ENCODE data around the gene HOXD3. TPM values are rescaled to one million over a fixed set of nuclear protein-coding genes. Genes with fewer than 3 reads are reported as not detected.

Gene HOXD3
- total and polyA plus RNA-seq, 12 donors, result 0.10 to 1.1 (median 0.27) TPM; not detected in 5

DNA sequence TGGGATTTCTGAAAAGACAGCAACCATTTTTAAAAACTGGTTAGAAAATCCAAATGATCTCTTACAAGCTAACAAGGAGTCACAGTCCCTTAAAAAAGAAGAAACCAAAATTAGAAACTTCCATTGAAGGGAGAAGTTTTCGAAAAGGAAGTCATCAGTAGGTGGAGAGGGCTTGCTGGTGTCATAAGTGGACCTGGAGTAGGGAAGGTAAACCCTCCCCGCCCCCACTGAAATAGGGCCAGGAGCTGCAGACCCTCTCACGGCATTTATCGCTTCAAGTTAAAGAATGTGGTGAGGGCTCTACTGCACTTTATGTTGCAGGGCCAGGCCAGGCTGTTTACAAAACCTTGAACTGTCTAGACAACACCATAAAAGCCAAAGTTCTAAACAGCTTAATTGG lies 47.2 kb upstream of the HOXD3 start:
- intact Hi-C loops (cut with DNase I), result no loop called here
- Histone ChIP-seq H3K4me3 (no peak overlapping the region), H3K36me3 (no peaks in the 10 kb centered on the region), H3K9me3 (no peaks in the 10 kb centered on the region), H3K27ac (no peak overlapping the region), H3K27me3 (peaks cover 76 to 99% (median 98%) of the 10 kb centered on the region in 7 donors), H3K4me1 (peaks cover 0 to 24% (median 11%) of the 10 kb centered on the region in 9 donors)
- TF ChIP-seq CTCF (IDR thresholded peaks at IDR 0.05), result no peak
- no peak for ATAC-seq
- no peak for DNase-seq
- 11 to 14% methylated on average over 4 of the region's 4 CpGs for WGBS, 2 donors

DNA sequence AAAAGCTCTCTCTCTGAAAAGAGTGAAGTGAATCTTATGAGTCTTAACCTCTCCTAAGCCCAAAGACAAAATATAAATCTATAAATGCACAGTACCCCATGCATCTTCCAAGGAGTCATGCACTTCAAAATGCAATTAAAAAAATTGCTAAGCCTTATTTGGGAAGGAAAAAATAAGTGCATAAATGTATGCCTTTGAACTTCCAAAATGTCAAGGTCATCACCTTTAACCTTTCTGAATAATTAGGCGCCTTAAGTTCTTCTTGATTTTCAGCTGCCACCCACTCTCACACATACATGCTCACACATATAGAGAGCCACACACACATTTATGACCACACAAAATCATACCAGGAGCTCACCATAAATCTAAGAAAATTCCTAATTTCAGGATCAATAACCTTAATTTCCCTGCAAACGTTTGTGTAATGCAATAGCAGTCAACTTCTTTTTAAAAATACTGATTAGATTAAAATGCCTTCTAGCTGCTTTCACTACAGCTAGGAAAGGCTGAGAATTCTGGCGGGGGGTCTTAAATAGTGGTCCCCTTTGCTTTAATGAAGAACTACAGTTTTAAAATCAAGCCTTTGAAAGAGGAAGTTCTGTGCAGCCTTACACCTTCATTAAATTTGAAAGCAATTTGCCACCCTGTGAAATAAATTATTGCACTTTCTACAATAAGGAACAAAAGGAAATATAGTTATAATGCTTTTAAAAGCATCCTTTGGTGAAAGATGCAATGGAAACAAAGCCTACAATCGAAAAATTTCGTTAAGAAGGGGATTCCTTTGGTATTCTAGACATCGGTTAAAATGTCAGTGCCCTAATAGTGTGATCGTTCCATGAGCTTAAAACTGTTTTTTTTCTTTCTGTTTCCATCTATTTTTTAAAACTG lies 46.4 kb upstream of the HOXD3 start:
- H3K36me3 ChIP-seq, result no peaks in the 10 kb centered on the region
- peaks cover 74 to 99% (median 98%) of the 10 kb centered on the region in 7 donors for H3K27me3 ChIP-seq
- DNase-seq (no peak), ATAC-seq (no peak)
- no peak for TF ChIP-seq CTCF (IDR thresholded peaks at IDR 0.05)
- peaks cover 0 to 24% (median 11%) of the 10 kb centered on the region in 9 donors for H3K4me1 ChIP-seq
- H3K9me3 ChIP-seq, result no peaks in the 10 kb centered on the region
- WGBS, 2 donors, result 17 to 20% methylated on average over 7 of the region's 7 CpGs
- no peak overlapping the region for H3K4me3 ChIP-seq
- no peak overlapping the region for H3K27ac ChIP-seq
- intact Hi-C loops (cut with DNase I), result no loop called here

GRCh38 chr2:176111309-176111663 lies 45.8 kb upstream of the HOXD3 start:
- H3K4me3 ChIP-seq, result no peak overlapping the region
- WGBS, 2 donors, result 2 to 4% methylated on average over 16 of the region's 16 CpGs
- H3K27me3 ChIP-seq, result peaks cover 74 to 99% (median 98%) of the 10 kb centered on the region in 7 donors
- no peak overlapping the region for H3K27ac ChIP-seq
- TF ChIP-seq CTCF (IDR thresholded peaks at IDR 0.05), result peak in 7 of 9 donors; percentile 30 to 55 (median 52)
- H3K4me1 ChIP-seq, result peaks cover 0 to 26% (median 10%) of the 10 kb centered on the region in 9 donors
- no peaks in the 10 kb centered on the region for H3K9me3 ChIP-seq
- no peak for DNase-seq
- no peaks in the 10 kb centered on the region for H3K36me3 ChIP-seq
- no peak for ATAC-seq
- intact Hi-C loops (cut with DNase I), result no loop called here

- 4% methylated on average over 29 of the region's 29 CpGs for WGBS, 2 donors
- intact Hi-C loops (cut with DNase I), result no loop called here
These were observed 45.2 kb upstream of the HOXD3 start for GRCh38 chr2:176111846-176112374.

More at GRCh38 chr2:176111846-176112374, 45.2 kb upstream of the HOXD3 start:
- no peak overlapping the region for H3K4me3 ChIP-seq
- H3K27ac ChIP-seq, result no peak overlapping the region
- DNase-seq (no peak), ATAC-seq (no peak)
- H3K27me3 ChIP-seq, result peaks cover 74 to 99% (median 98%) of the 10 kb centered on the region in 7 donors
- H3K9me3 ChIP-seq, result no peaks in the 10 kb centered on the region
- no peak for TF ChIP-seq CTCF (IDR thresholded peaks at IDR 0.05)
- H3K4me1 ChIP-seq, result peaks cover 0 to 22% (median 5%) of the 10 kb centered on the region in 9 donors
- no peaks in the 10 kb centered on the region for H3K36me3 ChIP-seq
